B cell (primary cell): ENCODE data around the gene MRPS23.

Experiments used
- CTCF ChIP-seq: fragments of 200-600 bp; IDR thresholded peaks from one replicate; pipeline ENCODE4 v1.8.0; 2022; ENCODE audit warnings: antibody characterized with exemption, mild to moderate bottlenecking
- EZH2 ChIP-seq: IDR thresholded peaks from 2 replicates; pipeline ENCODE4 v1.6.1; 2012; ENCODE audit warnings: borderline replicate concordance, low read depth, mild to moderate bottlenecking, moderate library complexity, low read length; ENCODE audit not compliant: insufficient read depth, poor library complexity, severe bottlenecking

GRCh38 chr17:57838857-57839570 lies 10.8 kb downstream of the MRPS23 start:
- TF ChIP-seq CTCF (no peak), EZH2 (no peak)
